AML-193 (cell line): ENCODE measurements around the gene KCNJ6.
"Not testable (repeated sequence)": the region's sequence is repeated elsewhere in the genome, so short reads cannot be mapped to it uniquely, and the experiment has no call there.

Experiments
- DNase-seq, 2 experiments: peaks; one replicate each; lab custom pipeline; 2025; lab: John Stamatoyannopoulos, UW

The KCNJ6 gene

DNA sequence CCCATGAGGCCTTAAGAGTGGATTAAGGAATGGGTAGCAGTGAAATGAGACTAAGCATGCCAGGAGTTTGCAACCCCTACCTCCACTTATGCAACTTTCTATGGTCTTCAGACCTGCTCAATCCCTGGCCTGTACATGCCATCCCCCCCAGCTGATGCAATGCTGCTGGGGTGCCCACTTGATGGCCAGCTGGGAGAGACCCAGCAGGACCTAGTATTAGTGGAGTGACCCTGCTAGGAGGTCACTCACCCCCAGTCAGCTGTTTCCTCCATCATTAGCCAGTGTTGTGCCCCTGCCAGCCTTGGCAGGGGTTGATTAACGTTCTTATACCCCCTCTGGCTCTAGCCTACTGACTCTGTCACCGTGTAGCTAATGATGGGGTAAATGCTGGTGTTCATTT lies 313.1 kb downstream of the KCNJ6 start:
- no peak for DNase-seq

- DNase-seq, result no peak
Measured at GRCh38 chr21:37601915-37602314, 314.3 kb downstream of the KCNJ6 start.

DNA sequence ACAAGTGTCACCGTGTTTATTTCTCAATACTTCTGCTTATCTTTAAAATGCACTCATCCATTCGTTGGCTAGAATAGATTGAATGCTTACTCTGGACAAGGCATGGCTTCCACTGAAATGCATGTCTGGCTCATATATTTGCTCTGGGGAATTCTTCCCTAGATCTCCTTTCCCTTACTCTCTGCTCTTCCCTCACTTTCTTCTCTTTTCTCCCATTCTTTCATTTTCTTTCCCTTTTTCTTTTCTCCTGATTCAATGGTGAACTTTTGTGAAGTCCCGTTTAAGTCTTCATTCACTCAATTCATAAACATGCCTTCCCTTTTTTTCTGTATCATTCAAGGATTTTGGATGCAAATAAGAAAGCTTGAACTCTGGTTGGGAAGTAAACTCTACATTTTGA lies 315.2 kb downstream of the KCNJ6 start:
- DNase-seq, result no peak

- no peak for DNase-seq
Measured at GRCh38 chr21:37595944-37596343, 320.3 kb downstream of the KCNJ6 start.

GRCh38 chr21:37594472-37594951 lies 321.7 kb downstream of the KCNJ6 start:
- DNase-seq, result no peak

DNA sequence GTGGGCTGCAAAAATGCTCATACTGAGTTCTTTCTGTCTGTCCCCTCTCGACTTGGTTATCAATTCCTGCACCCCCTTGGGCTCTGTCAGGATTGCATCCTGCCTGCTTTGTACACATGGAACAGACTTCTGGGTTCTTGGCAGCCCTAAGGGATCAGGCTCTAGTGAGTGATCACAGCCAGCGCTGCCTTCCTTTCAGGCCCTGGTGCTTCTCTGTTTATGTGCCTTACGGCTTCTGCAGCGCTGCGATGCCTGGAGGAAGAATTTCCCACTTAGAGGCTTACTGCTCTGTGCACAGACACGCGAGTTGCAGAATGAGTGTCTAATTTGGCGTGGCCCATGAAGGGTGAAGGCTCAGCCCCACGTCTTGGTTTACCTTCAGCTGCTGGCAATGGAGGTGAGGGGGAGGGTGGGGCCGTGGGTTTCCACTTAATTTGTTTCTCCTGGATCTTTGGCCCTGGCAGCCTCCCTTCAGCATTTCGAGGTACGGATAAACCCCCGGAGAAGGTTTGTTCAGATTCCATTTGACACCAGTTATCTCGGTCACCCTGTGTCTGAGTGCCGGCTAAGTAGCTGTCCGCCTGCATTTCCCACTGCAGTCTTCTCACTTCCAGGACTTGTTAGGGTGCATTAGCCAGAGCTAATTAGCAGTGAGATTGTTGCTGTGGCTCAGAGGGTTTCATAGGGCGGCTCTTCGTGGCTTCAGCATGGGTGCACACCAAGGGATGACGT lies 322.4 kb downstream of the KCNJ6 start:
- no peak for DNase-seq

- no peak for DNase-seq
Measured at GRCh38 chr21:37593015-37593414, 323.2 kb downstream of the KCNJ6 start.

DNA sequence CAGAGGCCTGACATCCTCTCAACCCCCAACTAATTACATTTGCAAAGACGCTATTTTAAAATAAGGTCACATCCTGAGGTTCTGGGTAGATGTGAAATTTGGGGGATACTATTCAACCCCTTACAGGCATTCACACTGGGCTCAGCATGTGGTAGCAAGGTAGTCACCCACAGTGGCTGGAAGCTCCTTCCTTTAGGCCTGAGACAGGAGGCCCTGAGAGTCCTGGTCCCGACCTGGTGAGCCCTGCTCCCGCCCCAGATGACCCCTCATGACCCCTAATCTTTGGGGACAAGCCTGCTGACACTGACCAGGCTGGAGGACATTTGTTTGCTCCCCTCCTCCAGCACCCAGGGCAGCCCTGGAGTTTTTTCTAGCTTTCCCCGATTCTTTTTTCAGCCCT lies 323.8 kb downstream of the KCNJ6 start:
- no peak for DNase-seq

DNA sequence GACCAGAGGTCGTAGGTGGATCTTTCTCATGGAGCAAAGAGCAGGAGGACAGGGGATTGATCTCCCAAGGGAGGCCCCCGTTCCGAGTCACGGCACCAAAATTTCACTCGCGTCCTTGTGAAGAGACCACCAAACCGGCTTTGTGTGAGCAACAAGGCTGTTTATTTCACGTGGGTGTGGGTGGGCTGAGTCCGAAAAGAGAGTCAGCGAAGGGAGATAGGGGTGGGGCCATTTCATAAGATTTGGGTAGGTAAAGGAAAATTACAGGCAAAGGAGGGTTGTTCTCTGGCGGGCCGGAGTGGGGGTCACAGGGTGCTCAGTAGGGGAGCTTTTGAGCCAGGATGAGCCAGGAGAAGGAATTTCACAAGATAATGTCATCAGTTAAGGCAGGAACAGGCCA lies 324.3 kb downstream of the KCNJ6 start:
- DNase-seq, result not testable (repeated sequence)

- not testable (repeated sequence) for DNase-seq
Measured at GRCh38 chr21:37590836-37591235, 325.4 kb downstream of the KCNJ6 start.

DNA sequence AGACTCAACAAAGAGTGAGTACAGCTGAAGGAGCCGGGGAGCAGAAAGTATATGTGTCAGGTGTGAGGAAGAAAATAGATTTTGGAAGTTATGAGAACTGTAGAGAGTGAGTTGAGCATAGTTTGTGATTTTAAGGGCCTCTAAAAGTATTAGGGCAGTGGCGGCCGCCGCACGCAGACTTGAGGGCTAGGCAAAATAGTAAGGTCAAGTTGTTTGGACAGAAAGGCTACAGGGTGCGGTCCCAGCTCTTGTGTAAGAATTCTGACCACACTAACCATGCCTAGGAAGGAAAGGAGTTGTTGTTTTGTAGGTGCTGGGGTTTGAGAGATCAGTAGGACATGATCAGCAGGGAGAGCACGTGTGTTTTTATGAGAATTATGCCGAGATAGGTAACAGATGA lies 327.6 kb downstream of the KCNJ6 start:
- DNase-seq, result not testable (repeated sequence)

- no peak for DNase-seq
Measured at GRCh38 chr21:37587635-37588177, 328.6 kb downstream of the KCNJ6 start.

GRCh38 chr21:37587203-37587602 lies 329.1 kb downstream of the KCNJ6 start:
- no peak for DNase-seq

DNA sequence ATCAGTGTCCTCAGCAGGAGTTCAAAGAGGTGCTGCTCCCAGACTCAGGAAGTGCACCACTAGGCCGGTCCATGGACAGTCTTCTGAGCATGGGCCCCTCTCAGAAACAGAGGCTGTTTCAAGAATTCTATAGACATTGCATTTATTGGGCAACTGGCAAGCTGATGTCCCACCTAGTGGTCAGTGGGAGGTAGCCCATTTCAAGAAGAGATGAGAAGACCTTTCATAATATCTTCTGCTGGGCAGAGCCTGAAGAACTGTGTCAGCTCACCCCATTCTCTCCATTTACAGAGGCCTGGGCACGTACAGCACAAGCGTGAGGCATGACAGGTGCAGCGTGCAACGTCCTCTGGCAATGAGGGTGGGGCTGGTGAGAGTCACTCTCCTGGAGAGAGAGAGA lies 333.7 kb downstream of the KCNJ6 start:
- DNase-seq, result peak; percentile 26 to 53

- no peak for DNase-seq
Measured at GRCh38 chr21:37580666-37581065, 335.6 kb downstream of the KCNJ6 start.

DNA sequence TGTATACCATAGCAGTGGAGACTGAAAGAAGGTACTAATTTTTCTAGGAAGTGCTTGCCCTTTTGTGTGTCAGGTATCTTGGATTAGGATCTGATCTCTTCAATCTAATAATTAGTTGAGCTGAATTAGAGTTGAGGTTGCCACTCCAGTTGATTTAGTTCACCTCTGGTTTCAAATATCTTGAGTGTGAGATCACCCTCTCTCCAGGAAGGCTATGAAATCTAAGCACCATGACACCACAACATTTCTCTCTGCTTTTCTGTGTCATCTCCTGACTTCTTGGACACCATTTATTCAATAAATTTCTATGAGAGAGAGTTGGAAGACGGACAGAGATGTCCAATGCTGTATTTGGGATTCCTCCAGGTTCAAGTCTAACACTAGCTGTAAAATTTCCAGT lies 336.9 kb downstream of the KCNJ6 start:
- DNase-seq, result no peak

- DNase-seq, result no peak
Measured at GRCh38 chr21:37578471-37579126, 337.7 kb downstream of the KCNJ6 start.

- not testable (repeated sequence) for DNase-seq
Measured at GRCh38 chr21:37576929-37577328, 339.3 kb downstream of the KCNJ6 start.

GRCh38 chr21:37575580-37575979 lies 340.7 kb downstream of the KCNJ6 start:
- DNase-seq, result no peak

GRCh38 chr21:37574751-37575150 lies 341.5 kb downstream of the KCNJ6 start:
- DNase-seq, result no peak

- DNase-seq, result no peak
Measured at GRCh38 chr21:37574316-37574715, 341.9 kb downstream of the KCNJ6 start.

DNA sequence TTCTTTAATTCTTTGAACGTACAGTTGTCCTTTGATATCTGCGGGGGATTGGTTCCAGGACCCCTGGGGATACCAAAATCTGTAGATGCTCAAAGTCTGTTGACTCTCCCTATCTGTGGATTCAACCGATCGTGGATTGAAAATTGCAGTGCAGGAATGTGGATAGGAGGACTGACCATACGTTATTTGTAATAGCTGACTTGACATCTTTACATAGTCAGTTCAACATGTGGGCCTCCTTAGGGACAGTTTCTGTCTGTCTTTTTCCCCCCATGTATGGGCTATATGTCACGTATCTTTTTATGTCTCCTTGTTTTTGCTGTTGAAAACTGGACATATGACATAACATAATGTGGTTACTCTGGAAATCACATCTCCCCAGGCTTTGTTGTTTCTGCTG lies 344.8 kb downstream of the KCNJ6 start:
- DNase-seq, result no peak

GRCh38 chr21:37568916-37569315 lies 347.3 kb downstream of the KCNJ6 start:
- DNase-seq, result no peak
